Activated naive CD4-positive, alpha-beta T cell treated with anti-CD3 and anti-CD28 coated beads for 36 hours (primary cell): ENCODE measurements around the gene ARPP21. TPM values are rescaled to one million over a fixed set of nuclear protein-coding genes. Genes with fewer than 3 reads are reported as not detected.

ENCODE experiments used
- CTCF ChIA-PET: fragments of 350-600 bp; sonication (Branson Sonifier 250); formaldehyde crosslinking; loops from one replicate; lab custom pipeline; 2021; ENCODE audit warnings: antibody characterized with exemption; lab: Charles Lee
- DNase-seq: peaks from one replicate; pipeline ENCODE4 v3.0.0-alpha.2; 2020
- H3K27ac Mint-ChIP-seq: one replicate; pipeline ENCODE4 v1.8.0; 2021; ENCODE audit warnings: mild to moderate bottlenecking, mixed read lengths
- H3K27me3 Mint-ChIP-seq: one replicate; pipeline ENCODE4 v1.8.0; 2021; ENCODE audit warnings: low read depth, mixed read lengths
- H3K36me3 Mint-ChIP-seq: one replicate; pipeline ENCODE4 v1.8.0; 2021; ENCODE audit warnings: low read depth, mixed read lengths
- H3K4me1 Mint-ChIP-seq: one replicate; pipeline ENCODE4 v1.8.0; 2021; ENCODE audit warnings: low read depth, mixed read lengths
- H3K4me3 Mint-ChIP-seq: one replicate; pipeline ENCODE4 v1.8.0; 2021; ENCODE audit warnings: mild to moderate bottlenecking, moderate library complexity, mixed read lengths
- H3K9me3 Mint-ChIP-seq: one replicate; pipeline ENCODE4 v1.8.0; 2021; ENCODE audit warnings: mixed read lengths
- intact Hi-C: fragments of 100-400 bp; cut with micrococcal nuclease; formaldehyde crosslinking; loops from one replicate; pipeline ENCODE4 v1.15.1; 2023
- total RNA-seq, 2 experiments: library from RNA; stranded (reverse); gene quantifications; one replicate each; pipeline ENCODE4 v1.2.3, GENCODE V29; 2021

ARPP21 gene
- total RNA-seq, 2 experiments from 2014 or later, result not detected

- no peaks in the 10 kb centered on the region for H3K27me3 Mint-ChIP-seq
- no peaks in the 10 kb centered on the region for H3K4me1 Mint-ChIP-seq
- H3K36me3 Mint-ChIP-seq, result no peaks in the 10 kb centered on the region
- intact Hi-C loops, result no loop called here
- CTCF ChIA-PET, result no interaction called here
- H3K4me3 Mint-ChIP-seq, result no peak overlapping the region
- H3K27ac Mint-ChIP-seq, result no peak overlapping the region
- H3K9me3 Mint-ChIP-seq, result no peaks in the 10 kb centered on the region
- no peak for DNase-seq
Measured at GRCh38 chr3:35748144-35748543, 108.8 kb downstream of the ARPP21 start.

DNA sequence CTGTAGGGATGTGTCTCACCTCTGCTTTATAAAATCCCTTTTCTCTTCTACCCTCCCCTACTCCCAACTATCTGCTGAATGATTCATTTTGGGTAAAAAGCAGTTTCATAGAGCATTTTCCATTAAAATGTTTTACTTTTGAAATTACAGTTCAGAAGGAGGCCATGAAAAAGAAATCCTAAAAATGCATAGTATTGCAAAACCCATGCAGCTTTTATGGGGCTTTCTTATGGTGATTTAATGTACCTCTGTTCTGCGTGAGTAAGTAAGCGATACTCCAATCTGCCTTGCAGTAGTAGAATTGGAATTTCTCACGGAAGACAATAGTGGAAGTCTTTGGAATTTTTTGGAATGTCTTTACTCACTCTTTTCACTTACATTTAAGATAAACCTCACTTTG, 111.9 kb downstream of the ARPP21 start:
- Mint-ChIP-seq H3K27me3 (no peaks in the 10 kb centered on the region), H3K9me3 (no peaks in the 10 kb centered on the region), H3K36me3 (no peaks in the 10 kb centered on the region), H3K4me1 (no peaks in the 10 kb centered on the region), H3K4me3 (no peak overlapping the region), H3K27ac (no peak overlapping the region)
- no peak for DNase-seq
- CTCF ChIA-PET, result no interaction called here
- intact Hi-C loops, result no loop called here

DNA sequence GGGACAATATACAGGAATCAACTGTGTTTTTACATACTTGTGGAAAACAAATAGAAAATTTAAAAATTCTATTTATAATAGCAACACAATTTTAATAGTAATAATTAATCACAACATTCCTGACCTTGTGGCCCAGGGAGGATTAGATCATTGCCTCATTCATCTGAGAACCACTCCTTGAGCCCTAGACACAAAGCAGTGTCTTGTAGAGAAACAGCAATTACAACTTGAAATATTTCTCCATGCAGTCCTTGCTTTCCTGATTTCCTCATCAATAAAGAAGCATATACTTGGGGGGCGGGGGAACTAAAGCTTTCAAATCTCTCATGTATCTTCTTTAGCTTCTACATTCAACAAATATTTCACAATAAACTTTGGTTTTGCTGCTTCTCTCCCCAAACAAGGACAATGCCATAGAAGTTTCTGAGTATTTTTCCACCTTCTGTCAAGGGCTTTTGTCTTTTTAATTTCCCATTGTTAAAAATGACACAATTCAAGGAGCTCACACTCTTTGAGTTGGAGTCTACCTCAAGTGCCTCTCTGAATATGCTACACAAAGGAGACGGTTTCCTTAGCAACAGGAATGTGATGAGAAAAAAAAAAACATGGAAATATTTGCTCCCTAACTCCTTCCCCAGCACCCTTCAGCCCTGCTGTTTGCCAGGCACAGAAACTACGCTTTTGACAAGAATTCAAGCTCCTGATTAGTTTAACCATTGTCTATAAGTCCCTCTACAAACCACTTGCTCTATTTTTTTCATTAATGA, 118.8 kb downstream of the ARPP21 start:
- no peak for DNase-seq
- Mint-ChIP-seq H3K4me3 (no peak overlapping the region), H3K9me3 (no peaks in the 10 kb centered on the region), H3K4me1 (no peaks in the 10 kb centered on the region), H3K27ac (no peak overlapping the region), H3K36me3 (no peaks in the 10 kb centered on the region), H3K27me3 (no peaks in the 10 kb centered on the region)
- intact Hi-C loops, result no loop called here
- CTCF ChIA-PET, result no interaction called here

GRCh38 chr3:35760146-35760545, 120.8 kb downstream of the ARPP21 start:
- H3K4me1 Mint-ChIP-seq, result no peaks in the 10 kb centered on the region
- H3K27ac Mint-ChIP-seq, result no peak overlapping the region
- CTCF ChIA-PET, result no interaction called here
- no peaks in the 10 kb centered on the region for H3K27me3 Mint-ChIP-seq
- intact Hi-C loops, result no loop called here
- H3K4me3 Mint-ChIP-seq, result no peak overlapping the region
- no peaks in the 10 kb centered on the region for H3K36me3 Mint-ChIP-seq
- no peaks in the 10 kb centered on the region for H3K9me3 Mint-ChIP-seq
- DNase-seq, result no peak

GRCh38 chr3:35761311-35761710, 122.0 kb downstream of the ARPP21 start:
- Mint-ChIP-seq H3K9me3 (no peaks in the 10 kb centered on the region), H3K4me1 (no peaks in the 10 kb centered on the region), H3K27ac (no peak overlapping the region), H3K36me3 (no peaks in the 10 kb centered on the region), H3K27me3 (no peaks in the 10 kb centered on the region), H3K4me3 (no peak overlapping the region)
- CTCF ChIA-PET, result no interaction called here
- intact Hi-C loops, result no loop called here
- no peak for DNase-seq

- no peak overlapping the region for H3K4me3 Mint-ChIP-seq
- intact Hi-C loops, result no loop called here
- no peak overlapping the region for H3K27ac Mint-ChIP-seq
- no peaks in the 10 kb centered on the region for H3K4me1 Mint-ChIP-seq
- H3K27me3 Mint-ChIP-seq, result no peaks in the 10 kb centered on the region
- no peak for DNase-seq
- no peaks in the 10 kb centered on the region for H3K9me3 Mint-ChIP-seq
- CTCF ChIA-PET, result no interaction called here
- no peaks in the 10 kb centered on the region for H3K36me3 Mint-ChIP-seq
Measured at GRCh38 chr3:35772381-35773015, 133.2 kb downstream of the ARPP21 start.

DNA sequence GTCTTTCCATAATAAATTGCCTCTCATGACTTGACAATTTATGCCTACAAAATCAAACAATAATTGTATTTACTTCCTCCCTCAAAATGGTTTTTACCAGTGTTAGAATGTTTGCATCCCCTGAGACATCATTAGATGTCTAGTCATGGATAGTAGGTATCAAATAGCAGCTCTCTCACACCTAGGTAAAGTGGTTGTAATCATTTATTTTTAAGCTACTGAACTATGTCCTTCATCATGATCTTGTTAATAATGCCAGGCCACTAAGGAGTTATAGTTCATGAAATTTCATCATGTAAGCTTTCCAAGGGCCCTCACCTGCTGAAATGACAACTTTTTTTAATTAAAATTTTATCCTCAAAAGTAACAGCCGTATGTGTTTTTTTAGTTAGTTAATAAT, 134.1 kb downstream of the ARPP21 start:
- Mint-ChIP-seq H3K4me3 (no peak overlapping the region), H3K36me3 (no peaks in the 10 kb centered on the region), H3K4me1 (no peaks in the 10 kb centered on the region), H3K27me3 (no peaks in the 10 kb centered on the region), H3K9me3 (no peaks in the 10 kb centered on the region), H3K27ac (no peak overlapping the region)
- intact Hi-C loops, result no loop called here
- CTCF ChIA-PET, result interaction anchor here (0.6 kb wide), 1 partner anchor 185 kb away, joined by 8 read pairs; no protein-coding TSS in a partner anchor
- no peak for DNase-seq

DNA sequence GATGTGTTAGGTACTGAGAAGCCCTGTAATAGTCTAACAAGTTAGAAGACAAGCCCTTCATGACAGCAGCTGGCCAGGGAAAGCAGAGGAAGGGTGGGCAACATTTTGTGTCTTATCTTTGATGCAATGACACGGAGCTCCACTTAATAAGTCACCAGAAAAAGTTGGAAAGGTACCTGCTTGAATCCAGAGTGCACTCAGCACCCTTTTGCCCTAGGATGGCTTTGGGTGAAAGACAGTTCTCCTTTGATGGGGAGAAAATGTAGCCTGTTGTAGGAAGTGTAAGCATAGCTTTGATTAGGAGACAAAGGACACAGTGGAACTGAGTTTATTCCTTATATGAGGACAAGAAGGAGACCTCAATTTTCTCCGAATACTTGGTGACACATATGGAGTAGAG, 137.0 kb downstream of the ARPP21 start:
- no peak overlapping the region for H3K27ac Mint-ChIP-seq
- DNase-seq, result no peak
- CTCF ChIA-PET, result no interaction called here
- no peak overlapping the region for H3K4me3 Mint-ChIP-seq
- H3K27me3 Mint-ChIP-seq, result no peaks in the 10 kb centered on the region
- H3K9me3 Mint-ChIP-seq, result no peaks in the 10 kb centered on the region
- H3K36me3 Mint-ChIP-seq, result no peaks in the 10 kb centered on the region
- no peaks in the 10 kb centered on the region for H3K4me1 Mint-ChIP-seq
- intact Hi-C loops, result no loop called here

DNA sequence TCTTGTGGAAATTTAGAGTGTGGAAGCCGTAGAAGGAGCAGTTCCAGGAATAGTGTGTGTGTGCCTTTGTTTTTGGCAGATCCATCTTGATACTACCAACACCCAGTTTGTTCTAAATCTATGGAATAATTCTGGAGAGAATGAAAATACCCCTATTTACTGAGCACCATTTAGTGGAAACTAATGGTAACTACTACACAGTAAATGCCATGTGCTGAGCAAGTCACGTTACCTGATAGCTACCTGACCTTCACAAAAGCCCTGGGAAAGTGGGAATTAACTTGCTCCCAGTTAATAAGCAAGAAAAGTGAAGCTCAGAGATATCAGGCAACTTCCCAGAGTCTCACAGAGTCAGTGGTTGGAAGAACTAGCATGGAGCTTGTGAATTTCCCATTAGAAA, 137.7 kb downstream of the ARPP21 start:
- no peak for DNase-seq
- intact Hi-C loops, result no loop called here
- Mint-ChIP-seq H3K36me3 (no peaks in the 10 kb centered on the region), H3K9me3 (no peaks in the 10 kb centered on the region), H3K27ac (no peak overlapping the region), H3K27me3 (no peaks in the 10 kb centered on the region), H3K4me1 (no peaks in the 10 kb centered on the region), H3K4me3 (no peak overlapping the region)
- CTCF ChIA-PET, result interaction anchor here (0.6 kb wide), 1 partner anchor 28 kb away, joined by 3 read pairs; no protein-coding TSS in a partner anchor

DNA sequence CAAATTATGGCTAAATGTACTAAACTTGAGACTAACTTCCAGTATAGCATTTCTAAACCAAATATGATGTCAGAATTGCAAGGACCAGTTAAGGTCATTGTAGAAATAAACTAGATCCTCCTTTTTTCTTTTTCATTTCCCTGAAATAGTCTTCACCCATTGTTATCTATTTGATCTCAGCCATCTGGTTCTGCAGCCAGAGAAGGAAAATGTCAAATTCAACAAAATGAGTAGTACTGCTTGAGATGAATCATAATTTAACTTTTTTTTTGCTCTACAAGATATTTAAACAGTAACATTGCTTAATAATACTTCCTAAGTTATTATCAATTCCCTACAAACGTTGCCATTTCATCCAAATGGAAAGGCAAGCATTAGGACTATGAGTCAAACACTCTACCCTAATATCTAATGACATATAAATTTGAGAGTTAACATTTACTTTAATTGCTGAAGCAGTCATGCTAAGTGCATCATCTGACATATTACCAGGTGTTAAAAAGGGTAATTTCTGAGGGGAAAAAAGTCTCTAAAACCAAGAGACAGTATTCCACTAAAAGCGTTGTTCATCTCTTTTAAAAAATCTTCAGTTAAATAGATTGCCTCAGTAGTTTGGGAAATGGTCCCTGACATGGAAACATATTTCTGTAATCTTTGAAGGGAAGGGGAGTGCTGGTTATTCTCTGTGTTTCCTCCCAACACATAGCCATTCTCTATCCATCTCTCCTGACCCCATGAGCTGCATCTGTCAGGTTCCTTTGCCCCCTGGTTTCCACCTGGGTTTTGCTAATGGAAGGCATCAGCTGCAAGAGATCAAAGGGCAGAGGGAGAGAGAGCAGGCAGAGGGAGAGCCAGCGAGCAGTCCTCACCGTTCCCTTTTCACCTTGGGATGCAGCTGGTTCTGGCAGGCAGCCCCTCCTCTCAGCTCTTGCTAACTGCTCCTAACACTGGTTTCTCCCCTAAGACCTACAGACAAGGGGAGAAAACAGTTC, 138.5 kb downstream of the ARPP21 start:
- H3K4me3 Mint-ChIP-seq, result no peak overlapping the region
- DNase-seq, result no peak

DNA sequence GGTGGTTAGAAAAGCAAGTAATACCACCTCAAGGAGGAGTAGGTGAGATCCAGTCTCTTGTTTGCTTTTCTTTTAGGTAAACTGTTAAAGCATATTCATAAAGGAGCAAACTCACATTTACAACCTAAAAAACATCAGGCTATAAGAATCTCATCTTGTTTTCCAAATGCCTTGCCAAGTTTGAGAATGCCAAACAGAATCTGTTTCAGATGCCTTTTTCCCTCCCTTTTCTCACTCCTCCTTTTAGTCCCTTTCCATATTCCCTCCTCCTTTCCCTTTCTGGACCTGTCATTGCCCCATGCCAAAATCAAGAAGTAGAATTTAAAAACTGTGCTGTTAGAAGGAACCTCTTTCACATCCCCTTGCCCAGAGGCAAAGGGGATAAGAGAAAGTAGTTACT, 140.3 kb downstream of the ARPP21 start:
- Mint-ChIP-seq H3K4me3 (no peak overlapping the region), H3K36me3 (no peaks in the 10 kb centered on the region), H3K4me1 (no peaks in the 10 kb centered on the region), H3K9me3 (peaks cover 2% of the 10 kb centered on the region), H3K27ac (no peak overlapping the region), H3K27me3 (no peaks in the 10 kb centered on the region)
- CTCF ChIA-PET, result no interaction called here
- DNase-seq, result no peak
- intact Hi-C loops, result no loop called here

More for the DNA sequence above, 138.5 kb downstream of the ARPP21 start:
- H3K27ac Mint-ChIP-seq, result no peak overlapping the region
- intact Hi-C loops, result no loop called here
- CTCF ChIA-PET, result no interaction called here
- no peaks in the 10 kb centered on the region for H3K27me3 Mint-ChIP-seq
- no peaks in the 10 kb centered on the region for H3K36me3 Mint-ChIP-seq
- H3K4me1 Mint-ChIP-seq, result no peaks in the 10 kb centered on the region
- peaks cover 2% of the 10 kb centered on the region for H3K9me3 Mint-ChIP-seq

GRCh38 chr3:35780800-35781199, 141.5 kb downstream of the ARPP21 start:
- no peaks in the 10 kb centered on the region for H3K4me1 Mint-ChIP-seq
- intact Hi-C loops, result no loop called here
- no peaks in the 10 kb centered on the region for H3K36me3 Mint-ChIP-seq
- H3K27ac Mint-ChIP-seq, result no peak overlapping the region
- DNase-seq, result no peak
- H3K27me3 Mint-ChIP-seq, result no peaks in the 10 kb centered on the region
- H3K4me3 Mint-ChIP-seq, result no peak overlapping the region
- peaks cover 2% of the 10 kb centered on the region for H3K9me3 Mint-ChIP-seq
- CTCF ChIA-PET, result no interaction called here
